C4-2B (cell line): ENCODE data around the gene DNAJB8.

Source experiments
- H3K27ac ChIP-seq: fragments of 450-650 bp; 2 replicates; pipeline ENCODE4 v1.5.1; 2017
- CTCF ChIP-seq: fragments of 450-650 bp; conservative IDR thresholded peaks from 2 replicates; pipeline ENCODE4 v1.5.1; 2017; ENCODE audit warnings: mild to moderate bottlenecking
- ZFX ChIP-seq: fragments of 450-650 bp; IDR thresholded peaks from 2 replicates; pipeline ENCODE4 v1.6.1; 2017

DNAJB8 gene

GRCh38 chr3:128471110-128471509 lies 4.4 kb upstream of the DNAJB8 start:
- no peak for TF ChIP-seq ZFX
- TF ChIP-seq CTCF = no peak

DNA sequence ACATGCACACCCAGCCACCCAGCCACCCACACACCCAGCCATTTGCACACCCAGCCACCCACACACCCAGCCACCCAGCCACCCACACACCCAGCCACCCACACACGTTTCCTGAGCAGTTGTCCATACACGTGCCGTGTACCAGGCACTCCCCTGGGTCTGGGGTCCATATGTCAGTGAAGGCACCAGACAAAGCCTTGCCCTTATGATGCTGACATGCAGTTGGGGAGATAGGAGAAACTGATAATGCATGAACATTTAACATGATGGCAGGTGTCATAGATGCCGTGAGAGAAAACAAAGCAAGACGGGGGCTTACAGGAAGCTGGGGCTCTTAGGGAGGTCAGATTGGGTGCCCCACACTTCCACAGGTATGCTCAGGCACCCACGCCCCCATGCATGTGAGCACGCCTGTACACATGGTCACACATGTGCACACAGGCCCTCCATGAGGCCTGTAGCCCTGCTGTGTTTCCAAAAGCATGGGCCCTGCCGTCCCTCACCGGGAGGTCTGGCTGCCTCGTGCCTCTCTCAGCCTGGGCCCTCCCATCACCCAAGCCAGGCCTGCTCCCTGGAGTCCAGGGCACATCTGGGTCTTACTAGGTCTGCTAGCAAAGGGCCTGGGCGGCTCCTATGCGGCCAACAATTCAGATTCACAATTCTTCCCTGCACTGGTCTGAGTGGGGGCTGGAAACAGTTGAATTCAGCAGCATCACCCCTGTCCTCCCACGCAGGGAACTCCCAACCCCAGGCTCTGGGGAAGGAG lies 3.6 kb upstream of the DNAJB8 start:
- H3K27ac ChIP-seq = no peak overlapping the region
- TF ChIP-seq ZFX (no peak), CTCF (no peak)

More at GRCh38 chr3:128471110-128471509, 4.4 kb upstream of the DNAJB8 start:
- H3K27ac ChIP-seq = no peak overlapping the region

- no peak overlapping the region for H3K27ac ChIP-seq
- TF ChIP-seq ZFX (no peak), CTCF (no peak)
These were observed 2.9 kb upstream of the DNAJB8 start for GRCh38 chr3:128469556-128469955.

DNA sequence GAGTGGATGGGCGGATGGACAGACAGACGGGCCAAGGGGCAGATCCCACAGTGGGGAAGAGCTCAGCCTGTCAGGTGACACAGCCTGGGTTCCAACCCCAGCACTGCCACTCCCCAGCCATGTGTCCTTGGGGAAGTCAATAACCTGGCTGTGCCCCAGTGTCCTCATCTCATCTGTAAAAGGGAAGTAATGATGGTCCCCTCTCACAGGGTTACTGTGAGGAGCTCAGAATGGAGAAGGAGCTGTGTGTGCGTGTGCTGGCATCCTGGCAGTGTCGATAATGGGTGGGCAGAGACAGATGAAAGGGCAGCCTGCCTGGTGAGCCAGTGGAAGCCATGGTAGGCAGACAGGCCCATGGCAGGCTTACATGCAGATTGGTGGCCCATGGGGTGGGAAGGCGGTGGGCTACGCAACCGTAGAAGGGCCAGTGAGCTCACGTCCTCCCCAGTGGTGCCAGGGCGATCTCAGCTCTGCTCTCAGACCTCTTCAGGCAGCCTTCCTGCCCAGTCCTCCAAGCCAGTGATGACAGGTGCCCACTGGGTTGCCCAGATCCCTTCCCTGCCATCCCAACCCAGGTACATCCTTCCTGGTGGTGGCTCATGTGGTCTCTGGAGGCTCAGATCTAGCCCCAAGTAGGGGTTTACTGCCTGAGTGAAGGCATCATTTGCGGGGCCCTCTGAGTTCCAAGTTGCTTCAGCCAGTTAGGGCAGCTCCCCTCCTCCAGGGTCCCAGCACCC lies 2.3 kb upstream of the DNAJB8 start:
- no peak overlapping the region for H3K27ac ChIP-seq
- no peak for TF ChIP-seq CTCF
- TF ChIP-seq ZFX = no peak

DNA sequence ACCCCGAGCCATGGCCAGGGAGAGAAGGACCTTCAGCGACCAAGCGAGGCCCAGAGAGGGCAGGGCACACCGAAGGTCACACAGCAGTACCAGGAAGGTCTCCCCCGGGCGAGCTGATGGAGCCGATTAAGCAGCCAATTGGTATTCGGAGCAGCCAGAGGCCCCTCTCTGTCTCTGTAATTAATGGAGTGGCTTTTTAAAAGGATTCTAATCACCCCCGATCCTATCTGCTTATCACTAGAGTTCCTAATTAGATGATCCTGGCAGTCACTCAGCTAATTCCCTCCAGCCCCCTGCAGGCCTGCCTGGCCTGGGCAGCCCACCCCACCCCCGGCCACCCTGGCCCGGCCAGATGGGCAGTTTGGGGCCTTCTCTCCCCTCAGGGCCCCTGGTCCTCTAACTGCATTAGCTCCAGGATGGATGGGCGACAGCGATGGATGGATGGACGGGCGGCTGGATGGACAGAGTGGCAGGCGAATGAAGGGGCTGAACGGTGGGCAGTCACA lies 1.6 kb upstream of the DNAJB8 start:
- H3K27ac ChIP-seq = no peak overlapping the region

GRCh38 chr3:128464702-128465101 lies 2.0 kb downstream of the DNAJB8 start:
- no peak for TF ChIP-seq CTCF
- no peak overlapping the region for H3K27ac ChIP-seq

More for the DNA sequence above, 1.6 kb upstream of the DNAJB8 start:
- TF ChIP-seq CTCF (no peak), ZFX (no peak)

- no peak for TF ChIP-seq CTCF
- no peak for TF ChIP-seq ZFX
- no peak overlapping the region for H3K27ac ChIP-seq
These were observed 2.5 kb downstream of the DNAJB8 start for GRCh38 chr3:128464188-128464587.
